Measurements from ENCODE around the gene BNIP2. TPM values are rescaled to one million over a fixed set of nuclear protein-coding genes. Genes with fewer than 3 reads are reported as not detected.
A peak's percentile ranks its signal among the peaks of the same experiment; 100 is the strongest.
"Not testable (repeated sequence)": the region's sequence is repeated elsewhere in the genome, so short reads cannot be mapped to it uniquely, and the experiment has no call there.

Gene BNIP2
- polyA plus RNA-seq, 2 of the 4 experiments (the other 2 are of a cell fraction): 101 to 146 TPM

- Histone ChIP-seq H3K27ac (peak overlapping the region; percentile 4 to 62; a peak in 3 of 6 replicates), H3K4me1 (peaks cover 56% of the 10 kb centered on the region), H3K4me2 (peak overlapping the region; percentile 59)
- CTCF ChIA-PET: interaction anchor here (0.7 to 1.5 kb wide), 9 partner anchors 8 to 630 kb away, joined by 3 to 6 read pairs (median 3); partner anchors contain the start of gene BNIP2
- POLR2A ChIA-PET: interaction anchor here (0.7 to 1.7 kb wide), 2 partner anchors 9 to 491 kb away, joined by 3 to 7 read pairs; partner anchors contain the start of gene BNIP2
- DNase-seq (ENCODE audit: low read depth in 1 of 2, low spot score in 1 of 2): peak in 1 of 2 experiments; percentile 55
- ATAC-seq: peak in 1 of 2 experiments; percentile 54; a peak in 3 of 6 replicates
- H3K4me3 ChIP-seq, H3K9me3 ChIP-seq, FAIRE-seq: not testable (repeated sequence)
- WGBS (ENCODE audit: missing lambda C conversion rate): 49% methylated on average over 4 of the region's 4 CpGs
- 0 out of 2 replicates have a peak, but pooled peaks have one; percentile 10 for TF ChIP-seq FOSL2 (IDR thresholded peaks at IDR 0.05)
- TF ChIP-seq FOSL2 (CRISPR knock-in tag; IDR thresholded peaks at IDR 0.05): peak; percentile 71
- TF ChIP-seq JUNB (IDR thresholded peaks at IDR 0.05): peak; percentile 32; the same call in 1 of the 2 replicates
- TF ChIP-seq MAFK (IDR thresholded peaks at IDR 0.05; ENCODE audit: partially characterized antibody): peak; percentile 73
- peak; percentile 6 to 57; a peak in 1 of 4 replicates for TF ChIP-seq CEBPB (IDR thresholded peaks at IDR 0.05)
These were observed 8.9 kb upstream of the BNIP2 start for GRCh38 chr15:59698065-59698464.

DNA sequence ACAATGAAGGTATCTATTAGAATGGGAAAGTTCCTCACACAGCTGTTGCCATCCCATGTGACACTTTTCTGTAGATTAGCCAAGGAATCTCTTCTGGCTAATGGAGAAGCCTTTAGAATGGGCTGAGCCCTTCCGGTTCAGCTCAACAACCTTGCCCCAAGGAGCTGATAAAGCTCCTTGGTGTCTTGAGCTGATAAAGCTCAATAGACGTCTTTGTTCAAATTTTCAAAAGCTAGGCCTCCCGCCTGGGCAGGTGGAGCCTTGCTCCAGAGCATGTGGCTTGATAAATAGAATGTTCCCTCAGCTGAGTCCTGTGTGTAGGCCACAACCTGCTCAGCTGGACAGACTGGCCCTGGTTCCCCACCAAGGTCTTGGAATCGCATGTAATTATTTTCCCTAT is 7.2 kb upstream of the BNIP2 start:
- no peak for ATAC-seq
- H3K27ac ChIP-seq: no peak overlapping the region
- TF ChIP-seq KDM1A (IDR thresholded peaks at IDR 0.05; ENCODE audit: low read depth) (no peak), ATOH8 (CRISPR knock-in tag; IDR thresholded peaks at IDR 0.05; ENCODE audit: low read depth) (no peak), FOSB (CRISPR knock-in tag; IDR thresholded peaks at IDR 0.05) (no peak)
- TF ChIP-seq, protein P1, sequence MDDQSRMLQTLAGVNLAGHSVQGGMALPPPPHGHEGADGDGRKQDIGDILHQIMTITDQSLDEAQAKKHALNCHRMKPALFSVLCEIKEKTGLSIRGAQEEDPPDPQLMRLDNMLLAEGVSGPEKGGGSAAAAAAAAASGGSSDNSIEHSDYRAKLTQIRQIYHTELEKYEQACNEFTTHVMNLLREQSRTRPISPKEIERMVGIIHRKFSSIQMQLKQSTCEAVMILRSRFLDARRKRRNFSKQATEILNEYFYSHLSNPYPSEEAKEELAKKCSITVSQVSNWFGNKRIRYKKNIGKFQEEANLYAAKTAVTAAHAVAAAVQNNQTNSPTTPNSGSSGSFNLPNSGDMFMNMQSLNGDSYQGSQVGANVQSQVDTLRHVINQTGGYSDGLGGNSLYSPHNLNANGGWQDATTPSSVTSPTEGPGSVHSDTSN (IDR thresholded peaks at IDR 0.05): no peak
- no peak for DNase-seq (ENCODE audit: low read depth in 1 of 2, low spot score in 1 of 2)
- FAIRE-seq: no peak
- peaks cover 38% of the 10 kb centered on the region for H3K4me1 ChIP-seq
- ChIA-PET POLR2A (no interaction called here), CTCF (interaction anchor here (0.7 to 1.6 kb wide), 6 partner anchors 14 to 1221 kb away, joined by 3 to 11 read pairs (median 5); no protein-coding TSS in a partner anchor)
- H3K9me3 ChIP-seq: no peaks in the 10 kb centered on the region
- H3K4me2 ChIP-seq: no peak overlapping the region
- no peak overlapping the region for H3K4me3 ChIP-seq
- 93% methylated on average over 4 of the region's 4 CpGs for WGBS (ENCODE audit: missing lambda C conversion rate)

GRCh38 chr15:59694779-59695178 is 5.7 kb upstream of the BNIP2 start:
- peak; percentile 72 for FAIRE-seq
- ChIA-PET CTCF (interaction anchor here (1.1 to 6.3 kb wide), 2 partner anchors 30 to 46 kb away, joined by 3 to 45 read pairs; no protein-coding TSS in a partner anchor), POLR2A (no interaction called here)
- no peaks in the 10 kb centered on the region for H3K9me3 ChIP-seq
- DNase-seq (ENCODE audit: low read depth in 1 of 2, low spot score in 1 of 2): no peak
- no peak overlapping the region for H3K4me3 ChIP-seq
- H3K4me2 ChIP-seq: no peak overlapping the region
- 87% methylated on average over 1 of the region's 1 CpG for WGBS (ENCODE audit: missing lambda C conversion rate)
- H3K27ac ChIP-seq: no peak overlapping the region
- no peak for TF ChIP-seq FOSL2 (IDR thresholded peaks at IDR 0.05)
- no peak for TF ChIP-seq FOSL2 (CRISPR knock-in tag; IDR thresholded peaks at IDR 0.05)
- TF ChIP-seq EP300 (IDR thresholded peaks at IDR 0.05): no peak
- no peak for TF ChIP-seq FOSB (CRISPR knock-in tag; IDR thresholded peaks at IDR 0.05)
- no peak for TF ChIP-seq GATA3 (IDR thresholded peaks at IDR 0.05; ENCODE audit: borderline replicate concordance)
- TF ChIP-seq RFX5 (IDR thresholded peaks at IDR 0.05): no peak
- TF ChIP-seq MAFK (IDR thresholded peaks at IDR 0.05; ENCODE audit: partially characterized antibody): no peak
- no peak for TF ChIP-seq ZC3H11A (IDR thresholded peaks at IDR 0.05)
- TF ChIP-seq KDM1A (IDR thresholded peaks at IDR 0.05; ENCODE audit: low read depth): no peak
- TF ChIP-seq NFE2L2 (conservative IDR thresholded peaks at IDR 0.05; ENCODE audit: low read length): no peak
- TF ChIP-seq, protein P1 (IDR thresholded peaks at IDR 0.05): no peak
- no peak for TF ChIP-seq MYC (IDR thresholded peaks at IDR 0.05; ENCODE audit: borderline replicate concordance, low read length)
- peaks cover 30% of the 10 kb centered on the region for H3K4me1 ChIP-seq
- no peak for ATAC-seq

DNA sequence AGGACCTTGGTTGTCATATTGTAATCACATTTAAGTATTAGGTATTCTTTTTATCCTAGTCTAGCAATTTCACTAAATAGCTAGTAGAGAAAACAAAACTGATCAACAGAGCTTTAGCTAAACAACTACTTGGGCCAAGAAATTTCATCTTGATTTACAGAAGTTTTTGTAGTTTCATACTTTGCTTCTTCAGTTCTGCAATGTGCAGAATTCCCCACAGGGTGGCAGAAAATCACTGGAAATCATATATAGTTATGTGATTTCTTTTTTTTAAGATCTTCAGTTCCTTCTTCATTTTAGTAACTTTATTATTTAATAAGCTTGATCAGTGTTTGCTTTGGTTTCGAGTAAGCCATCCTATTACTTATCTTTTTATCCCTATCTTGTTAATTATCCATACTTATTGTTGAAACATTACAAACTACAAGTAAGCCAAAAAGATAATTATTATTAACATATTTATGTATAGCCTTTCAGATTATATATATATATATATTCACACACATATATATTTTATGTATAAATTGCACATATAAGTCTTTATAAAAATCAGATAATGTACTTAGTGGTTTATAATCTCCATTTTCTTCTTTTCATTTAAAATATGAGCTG is 2.2 kb upstream of the BNIP2 start:
- DNase-seq (ENCODE audit: low read depth in 1 of 2, low spot score in 1 of 2): peak; percentile 36 to 70
- H3K4me1 ChIP-seq: peaks cover 13% of the 10 kb centered on the region
- H3K27ac ChIP-seq: no peak overlapping the region
- no peaks in the 10 kb centered on the region for H3K9me3 ChIP-seq
- H3K4me3 ChIP-seq: no peak overlapping the region
- H3K4me2 ChIP-seq: no peak overlapping the region
- CTCF ChIA-PET: interaction anchor here (0.6 to 6.3 kb wide), 69 partner anchors 8 to 1842 kb away, joined by 3 to 132 read pairs (median 4); no protein-coding TSS in a partner anchor
- WGBS (ENCODE audit: missing lambda C conversion rate): 3% methylated on average over 1 of the region's 1 CpG
- ATAC-seq: no peak
- FAIRE-seq: peak; percentile 68
- TF ChIP-seq JUN (IDR thresholded peaks at IDR 0.05): no peak
- TF ChIP-seq SMC3 (IDR thresholded peaks at IDR 0.05): peak; percentile 78
- peak; percentile 82 to 92 for TF ChIP-seq RAD21 (conservative IDR thresholded peaks at IDR 0.05 in 1 of 2, IDR thresholded peaks at IDR 0.05 in 1 of 2)
- TF ChIP-seq ZNF302 (CRISPR knock-in tag; IDR thresholded peaks at IDR 0.05): no peak
- TF ChIP-seq, protein P2, sequence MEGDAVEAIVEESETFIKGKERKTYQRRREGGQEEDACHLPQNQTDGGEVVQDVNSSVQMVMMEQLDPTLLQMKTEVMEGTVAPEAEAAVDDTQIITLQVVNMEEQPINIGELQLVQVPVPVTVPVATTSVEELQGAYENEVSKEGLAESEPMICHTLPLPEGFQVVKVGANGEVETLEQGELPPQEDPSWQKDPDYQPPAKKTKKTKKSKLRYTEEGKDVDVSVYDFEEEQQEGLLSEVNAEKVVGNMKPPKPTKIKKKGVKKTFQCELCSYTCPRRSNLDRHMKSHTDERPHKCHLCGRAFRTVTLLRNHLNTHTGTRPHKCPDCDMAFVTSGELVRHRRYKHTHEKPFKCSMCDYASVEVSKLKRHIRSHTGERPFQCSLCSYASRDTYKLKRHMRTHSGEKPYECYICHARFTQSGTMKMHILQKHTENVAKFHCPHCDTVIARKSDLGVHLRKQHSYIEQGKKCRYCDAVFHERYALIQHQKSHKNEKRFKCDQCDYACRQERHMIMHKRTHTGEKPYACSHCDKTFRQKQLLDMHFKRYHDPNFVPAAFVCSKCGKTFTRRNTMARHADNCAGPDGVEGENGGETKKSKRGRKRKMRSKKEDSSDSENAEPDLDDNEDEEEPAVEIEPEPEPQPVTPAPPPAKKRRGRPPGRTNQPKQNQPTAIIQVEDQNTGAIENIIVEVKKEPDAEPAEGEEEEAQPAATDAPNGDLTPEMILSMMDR (IDR thresholded peaks at IDR 0.05): peak; percentile 90
- POLR2A ChIA-PET: no interaction called here
